ENCODE results near the gene AOX1.

- TF ChIP-seq, protein P1, sequence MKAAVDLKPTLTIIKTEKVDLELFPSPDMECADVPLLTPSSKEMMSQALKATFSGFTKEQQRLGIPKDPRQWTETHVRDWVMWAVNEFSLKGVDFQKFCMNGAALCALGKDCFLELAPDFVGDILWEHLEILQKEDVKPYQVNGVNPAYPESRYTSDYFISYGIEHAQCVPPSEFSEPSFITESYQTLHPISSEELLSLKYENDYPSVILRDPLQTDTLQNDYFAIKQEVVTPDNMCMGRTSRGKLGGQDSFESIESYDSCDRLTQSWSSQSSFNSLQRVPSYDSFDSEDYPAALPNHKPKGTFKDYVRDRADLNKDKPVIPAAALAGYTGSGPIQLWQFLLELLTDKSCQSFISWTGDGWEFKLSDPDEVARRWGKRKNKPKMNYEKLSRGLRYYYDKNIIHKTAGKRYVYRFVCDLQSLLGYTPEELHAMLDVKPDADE (IDR thresholded peaks at IDR 0.05), result no peak
- TF ChIP-seq, protein P2, sequence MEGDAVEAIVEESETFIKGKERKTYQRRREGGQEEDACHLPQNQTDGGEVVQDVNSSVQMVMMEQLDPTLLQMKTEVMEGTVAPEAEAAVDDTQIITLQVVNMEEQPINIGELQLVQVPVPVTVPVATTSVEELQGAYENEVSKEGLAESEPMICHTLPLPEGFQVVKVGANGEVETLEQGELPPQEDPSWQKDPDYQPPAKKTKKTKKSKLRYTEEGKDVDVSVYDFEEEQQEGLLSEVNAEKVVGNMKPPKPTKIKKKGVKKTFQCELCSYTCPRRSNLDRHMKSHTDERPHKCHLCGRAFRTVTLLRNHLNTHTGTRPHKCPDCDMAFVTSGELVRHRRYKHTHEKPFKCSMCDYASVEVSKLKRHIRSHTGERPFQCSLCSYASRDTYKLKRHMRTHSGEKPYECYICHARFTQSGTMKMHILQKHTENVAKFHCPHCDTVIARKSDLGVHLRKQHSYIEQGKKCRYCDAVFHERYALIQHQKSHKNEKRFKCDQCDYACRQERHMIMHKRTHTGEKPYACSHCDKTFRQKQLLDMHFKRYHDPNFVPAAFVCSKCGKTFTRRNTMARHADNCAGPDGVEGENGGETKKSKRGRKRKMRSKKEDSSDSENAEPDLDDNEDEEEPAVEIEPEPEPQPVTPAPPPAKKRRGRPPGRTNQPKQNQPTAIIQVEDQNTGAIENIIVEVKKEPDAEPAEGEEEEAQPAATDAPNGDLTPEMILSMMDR (conservative IDR thresholded peaks at IDR 0.05; ENCODE audit: low read depth in 2 of 2), result no peak
- no peak for TF ChIP-seq EZH2 (IDR thresholded peaks at IDR 0.05; ENCODE audit: low read depth, unreplicated experiment)
- no peak for TF ChIP-seq POLR2AphosphoS5 (IDR thresholded peaks at IDR 0.05; ENCODE audit: low read depth)
- TF ChIP-seq, protein P3, sequence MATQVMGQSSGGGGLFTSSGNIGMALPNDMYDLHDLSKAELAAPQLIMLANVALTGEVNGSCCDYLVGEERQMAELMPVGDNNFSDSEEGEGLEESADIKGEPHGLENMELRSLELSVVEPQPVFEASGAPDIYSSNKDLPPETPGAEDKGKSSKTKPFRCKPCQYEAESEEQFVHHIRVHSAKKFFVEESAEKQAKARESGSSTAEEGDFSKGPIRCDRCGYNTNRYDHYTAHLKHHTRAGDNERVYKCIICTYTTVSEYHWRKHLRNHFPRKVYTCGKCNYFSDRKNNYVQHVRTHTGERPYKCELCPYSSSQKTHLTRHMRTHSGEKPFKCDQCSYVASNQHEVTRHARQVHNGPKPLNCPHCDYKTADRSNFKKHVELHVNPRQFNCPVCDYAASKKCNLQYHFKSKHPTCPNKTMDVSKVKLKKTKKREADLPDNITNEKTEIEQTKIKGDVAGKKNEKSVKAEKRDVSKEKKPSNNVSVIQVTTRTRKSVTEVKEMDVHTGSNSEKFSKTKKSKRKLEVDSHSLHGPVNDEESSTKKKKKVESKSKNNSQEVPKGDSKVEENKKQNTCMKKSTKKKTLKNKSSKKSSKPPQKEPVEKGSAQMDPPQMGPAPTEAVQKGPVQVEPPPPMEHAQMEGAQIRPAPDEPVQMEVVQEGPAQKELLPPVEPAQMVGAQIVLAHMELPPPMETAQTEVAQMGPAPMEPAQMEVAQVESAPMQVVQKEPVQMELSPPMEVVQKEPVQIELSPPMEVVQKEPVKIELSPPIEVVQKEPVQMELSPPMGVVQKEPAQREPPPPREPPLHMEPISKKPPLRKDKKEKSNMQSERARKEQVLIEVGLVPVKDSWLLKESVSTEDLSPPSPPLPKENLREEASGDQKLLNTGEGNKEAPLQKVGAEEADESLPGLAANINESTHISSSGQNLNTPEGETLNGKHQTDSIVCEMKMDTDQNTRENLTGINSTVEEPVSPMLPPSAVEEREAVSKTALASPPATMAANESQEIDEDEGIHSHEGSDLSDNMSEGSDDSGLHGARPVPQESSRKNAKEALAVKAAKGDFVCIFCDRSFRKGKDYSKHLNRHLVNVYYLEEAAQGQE (IDR thresholded peaks at IDR 0.05; ENCODE audit: unreplicated experiment), result no peak
- no peak for TF ChIP-seq NANOG (IDR thresholded peaks at IDR 0.05; ENCODE audit: borderline replicate concordance)
- TF ChIP-seq JUNB (IDR thresholded peaks at IDR 0.05; ENCODE audit: unreplicated experiment), result no peak
- no peak for TF ChIP-seq STAT1 (IDR thresholded peaks at IDR 0.05; ENCODE audit: unreplicated experiment)
- no peak for TF ChIP-seq EZH2phosphoT487 (IDR thresholded peaks at IDR 0.05; ENCODE audit: unreplicated experiment)
- no peak for TF ChIP-seq CREB1 (CRISPR knock-in tag; IDR thresholded peaks at IDR 0.05; ENCODE audit: low read depth)
- TF ChIP-seq ZNF114 (CRISPR knock-in tag; IDR thresholded peaks at IDR 0.05), result no peak
- TF ChIP-seq ZNF331 (CRISPR knock-in tag; IDR thresholded peaks at IDR 0.05; ENCODE audit: low read depth), result no peak
These were observed 64.4 kb downstream of the AOX1 start for GRCh38 chr2:200650195-200650594.

Data from GM23338 (cell line).